HEK293 (cell line): ENCODE results near the gene ZFYVE28.

Source experiments
- ELK4 ChIP-seq: IDR thresholded peaks from 2 replicates; pipeline ENCODE4 v1.6.1; 2011; ENCODE audit warnings: mild to moderate bottlenecking, low read depth, low read length, borderline replicate concordance
- HIC1 ChIP-seq: fragments of 450-650 bp; formaldehyde crosslinking; IDR thresholded peaks from 2 replicates; pipeline ENCODE4 v1.5.1; 2016; ENCODE audit warnings: missing biosample characterization, missing genetic modification characterization
- OSR2 ChIP-seq: fragments of 450-650 bp; formaldehyde crosslinking; IDR thresholded peaks from 2 replicates; pipeline ENCODE4 v1.5.1; 2016; ENCODE audit warnings: missing biosample characterization, missing genetic modification characterization
- PRDM4 ChIP-seq: fragments of 450-650 bp; formaldehyde crosslinking; IDR thresholded peaks from 2 replicates; pipeline ENCODE4 v1.5.1; 2017; ENCODE audit warnings: missing biosample characterization, missing genetic modification characterization
- REPIN1 ChIP-seq: fragments of 450-650 bp; formaldehyde crosslinking; IDR thresholded peaks from 2 replicates; pipeline ENCODE4 v1.5.1; 2017; ENCODE audit warnings: missing biosample characterization, missing genetic modification characterization, low read depth
- SETDB1 ChIP-seq: IDR thresholded peaks from one replicate; pipeline ENCODE4 v1.6.1; 2017; ENCODE audit warnings: mild to moderate bottlenecking, low read length, moderate library complexity, mixed read lengths; ENCODE audit not compliant: insufficient read length
- SP3 ChIP-seq: fragments of 450-650 bp; formaldehyde crosslinking; IDR thresholded peaks from 2 replicates; pipeline ENCODE4 v1.5.1; 2016; ENCODE audit warnings: missing biosample characterization, missing genetic modification characterization
- TCF7L2 ChIP-seq: IDR thresholded peaks from 2 replicates; pipeline ENCODE4 v1.6.1; 2011; ENCODE audit warnings: low read depth, mild to moderate bottlenecking, inconsistent platforms, low read length, moderate library complexity, borderline replicate concordance
- YY2 ChIP-seq: fragments of 450-650 bp; formaldehyde crosslinking; IDR thresholded peaks from 2 replicates; pipeline ENCODE4 v1.5.1; 2016; ENCODE audit warnings: missing biosample characterization, missing genetic modification characterization
- ZBTB10 ChIP-seq: fragments of 450-650 bp; formaldehyde crosslinking; IDR thresholded peaks from 2 replicates; pipeline ENCODE4 v1.5.1; 2016; ENCODE audit warnings: missing biosample characterization, missing genetic modification characterization
- ZBTB11 ChIP-seq: fragments of 450-650 bp; formaldehyde crosslinking; conservative IDR thresholded peaks from 2 replicates; pipeline ENCODE4 v1.5.1; 2016; ENCODE audit warnings: low read depth, missing biosample characterization, missing genetic modification characterization
- ZBTB17 ChIP-seq: fragments of 450-650 bp; formaldehyde crosslinking; IDR thresholded peaks from 2 replicates; pipeline ENCODE4 v1.5.1; 2016; ENCODE audit warnings: missing biosample characterization, missing genetic modification characterization
- ZBTB6 ChIP-seq: fragments of 450-650 bp; formaldehyde crosslinking; IDR thresholded peaks from 2 replicates; pipeline ENCODE4 v1.5.1; 2017; ENCODE audit warnings: missing biosample characterization, missing genetic modification characterization
- ZNF114 ChIP-seq: fragments of 450-650 bp; formaldehyde crosslinking; IDR thresholded peaks from 2 replicates; pipeline ENCODE4 v1.5.0; 2017; ENCODE audit warnings: missing biosample characterization, missing genetic modification characterization
- ZNF132 ChIP-seq: fragments of 450-650 bp; formaldehyde crosslinking; IDR thresholded peaks from 2 replicates; pipeline ENCODE4 v1.5.1; 2017; ENCODE audit warnings: missing biosample characterization, missing genetic modification characterization, borderline replicate concordance
- ZNF133 ChIP-seq: fragments of 450-650 bp; formaldehyde crosslinking; IDR thresholded peaks from 2 replicates; pipeline ENCODE4 v1.5.1; 2016; ENCODE audit warnings: missing biosample characterization, missing genetic modification characterization
- ZNF157 ChIP-seq: fragments of 450-650 bp; formaldehyde crosslinking; IDR thresholded peaks from 2 replicates; pipeline ENCODE4 v1.5.1; 2016; ENCODE audit warnings: missing biosample characterization, missing genetic modification characterization
- ZNF2 ChIP-seq: fragments of 450-650 bp; formaldehyde crosslinking; IDR thresholded peaks from 2 replicates; pipeline ENCODE4 v1.5.1; 2016; ENCODE audit warnings: missing biosample characterization, missing genetic modification characterization
- ZNF341 ChIP-seq: fragments of 450-650 bp; formaldehyde crosslinking; IDR thresholded peaks from 2 replicates; pipeline ENCODE4; 2016; ENCODE audit warnings: low read depth, missing biosample characterization, missing genetic modification characterization
- ZNF366 ChIP-seq: fragments of 450-650 bp; formaldehyde crosslinking; conservative IDR thresholded peaks from 2 replicates; pipeline ENCODE4 v1.5.1; 2016; ENCODE audit warnings: missing biosample characterization, missing genetic modification characterization
- ZNF549 ChIP-seq: fragments of 450-650 bp; IDR thresholded peaks from 2 replicates; pipeline ENCODE4 v1.5.1; 2018; ENCODE audit warnings: missing biosample characterization, missing genetic modification characterization, mild to moderate bottlenecking, inconsistent platforms, moderate library complexity
- ZNF585B ChIP-seq: fragments of 450-650 bp; formaldehyde crosslinking; IDR thresholded peaks from 2 replicates; pipeline ENCODE4 v1.5.1; 2016; ENCODE audit warnings: missing biosample characterization, missing genetic modification characterization
- ZNF843 ChIP-seq: fragments of 450-650 bp; formaldehyde crosslinking; IDR thresholded peaks from 2 replicates; pipeline ENCODE4 v1.5.1; 2016; ENCODE audit warnings: missing biosample characterization, missing genetic modification characterization
- ZSCAN5A ChIP-seq: fragments of 450-650 bp; formaldehyde crosslinking; IDR thresholded peaks from 2 replicates; pipeline ENCODE4 v1.5.1; 2016; ENCODE audit warnings: missing biosample characterization, missing genetic modification characterization

ZFYVE28 gene

GRCh38 chr4:2330091-2331042 is 88.1 kb downstream of the ZFYVE28 start (continued):
- TF ChIP-seq ZBTB6 (tag by site-specific recombination) (no peak; the same call in 1 of the 2 replicates), ZBTB17 (tag by site-specific recombination) (peak; percentile 59; the same call in 1 of the 2 replicates), ZNF157 (tag by site-specific recombination) (no peak), ZBTB10 (peak; percentile 54; the same call in 1 of the 2 replicates), PRDM4 (tag by site-specific recombination) (peak; percentile 59), ZNF549 (tag by site-specific recombination) (no peak), ZNF341 (peak; percentile 98), SETDB1 (no peak), ZNF2 (tag by site-specific recombination) (peak; percentile 90), ZNF132 (tag by site-specific recombination) (no peak), ZNF114 (tag by site-specific recombination) (no peak), ZSCAN5A (no peak), OSR2 (no peak), HIC1 (tag by site-specific recombination) (peak; percentile 64; the same call in 1 of the 2 replicates), SP3 (tag by site-specific recombination) (no peak), REPIN1 (no peak), ZNF366 (peak; percentile 90), ZBTB11 (peak; percentile 94), ZNF133 (tag by site-specific recombination) (0 out of 2 replicates have a peak, but pooled peaks have one; percentile 31), ZNF843 (tag by site-specific recombination) (peak; percentile 83), YY2 (tag by site-specific recombination) (peak; percentile 83), TCF7L2 (no peak), ELK4 (no peak), ZNF585B (no peak)
